NCI-H748 (cell line): ENCODE results near the gene ZNF669.

Experiments
- DNase-seq: peaks from one replicate; lab custom pipeline; 2025; ENCODE audit not compliant: unreplicated experiment; lab: John Stamatoyannopoulos, UW

Gene ZNF669

DNA sequence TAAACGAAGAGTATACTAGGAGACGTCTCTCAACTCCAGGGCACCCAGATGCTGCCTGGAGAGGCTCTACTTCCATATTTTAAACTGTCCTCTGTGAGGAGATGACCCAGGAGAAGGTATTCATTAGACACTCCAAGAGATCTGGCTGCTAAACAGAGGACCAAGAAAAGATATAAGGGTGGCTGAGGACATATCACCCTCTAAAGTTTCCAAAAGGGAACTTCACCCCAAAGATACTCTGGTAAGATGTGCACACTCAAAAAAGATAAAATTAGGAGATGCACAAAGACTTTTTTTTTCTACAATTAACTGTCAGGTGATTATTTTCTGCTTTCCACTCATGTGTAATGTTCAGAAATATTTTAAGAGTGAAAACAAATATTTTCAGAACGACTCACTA, 26.9 kb downstream of the ZNF669 start:
- DNase-seq: no peak

DNA sequence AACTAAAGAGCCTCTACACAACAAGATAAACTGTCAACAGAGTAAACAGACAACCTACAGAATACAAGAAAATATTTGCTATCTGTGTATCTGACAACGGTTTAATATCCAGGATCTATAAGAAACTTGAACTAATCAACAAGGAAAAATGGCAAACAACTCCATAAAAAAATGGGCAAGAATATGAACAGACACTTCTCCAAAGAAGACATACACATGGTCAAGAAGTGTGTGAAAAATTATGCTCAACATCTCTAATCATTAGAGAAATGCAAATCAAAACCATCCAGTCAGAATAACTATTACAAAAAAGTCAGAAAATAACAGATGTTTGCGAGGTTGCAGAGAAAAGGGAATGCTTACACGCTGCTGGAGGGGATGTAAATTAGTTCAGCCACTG, 33.5 kb downstream of the ZNF669 start:
- no peak for DNase-seq

DNA sequence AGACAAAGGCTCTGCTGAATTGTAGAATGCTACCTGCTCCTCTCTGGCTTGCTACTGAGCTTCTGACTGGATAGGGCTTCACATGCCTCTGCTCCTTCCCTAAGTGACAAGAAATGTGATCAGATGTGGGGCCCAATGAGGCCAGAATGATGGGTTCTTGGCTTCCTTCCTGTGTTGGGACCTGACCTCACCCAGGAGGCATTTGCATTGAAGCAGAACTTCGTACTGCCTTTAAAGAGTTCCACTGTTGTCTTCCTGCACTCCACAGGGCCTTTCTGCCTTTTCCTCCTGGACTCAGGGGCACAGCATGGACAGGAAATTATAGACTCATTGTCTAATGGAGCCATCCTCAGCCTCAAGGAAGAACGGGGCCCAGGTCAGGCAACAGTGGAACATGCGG, 39.9 kb downstream of the ZNF669 start:
- DNase-seq: no peak

DNA sequence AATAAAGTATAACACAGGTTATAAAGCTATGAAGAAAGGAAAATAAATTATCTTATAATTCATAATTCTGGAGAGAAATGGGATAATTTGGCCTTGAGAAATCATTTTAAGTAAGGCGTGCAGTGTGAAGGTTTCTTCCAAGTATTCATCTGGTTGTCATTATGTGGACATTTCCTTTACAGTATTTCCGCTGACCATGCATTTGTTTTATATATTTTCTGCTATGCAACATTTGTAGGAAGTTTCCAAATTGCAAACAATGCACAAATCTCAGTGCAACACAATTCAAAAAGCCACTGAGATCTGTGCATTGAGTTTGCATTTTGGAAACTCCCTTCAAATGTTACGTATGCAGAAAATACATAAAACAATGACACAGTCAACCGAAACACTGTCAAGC, 43.4 kb downstream of the ZNF669 start:
- DNase-seq: no peak

DNA sequence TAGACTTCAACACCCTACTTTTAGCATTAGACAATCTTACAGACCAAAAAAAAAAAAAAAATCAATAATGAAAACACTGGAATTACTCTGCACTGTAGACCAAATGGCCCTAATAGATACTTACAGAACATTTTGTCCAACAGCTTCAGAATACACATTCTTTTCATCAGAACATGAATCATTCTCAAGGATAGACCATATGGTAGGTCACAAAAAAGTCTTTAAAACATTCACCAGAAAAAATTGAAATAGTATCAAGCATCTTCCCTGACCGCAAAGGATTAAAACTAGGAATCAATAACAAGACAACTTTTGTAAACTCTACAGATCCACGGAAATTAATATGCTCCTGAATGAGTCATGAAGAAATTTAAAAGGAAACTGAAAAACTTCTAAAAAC, 48.1 kb downstream of the ZNF669 start:
- no peak for DNase-seq

DNA sequence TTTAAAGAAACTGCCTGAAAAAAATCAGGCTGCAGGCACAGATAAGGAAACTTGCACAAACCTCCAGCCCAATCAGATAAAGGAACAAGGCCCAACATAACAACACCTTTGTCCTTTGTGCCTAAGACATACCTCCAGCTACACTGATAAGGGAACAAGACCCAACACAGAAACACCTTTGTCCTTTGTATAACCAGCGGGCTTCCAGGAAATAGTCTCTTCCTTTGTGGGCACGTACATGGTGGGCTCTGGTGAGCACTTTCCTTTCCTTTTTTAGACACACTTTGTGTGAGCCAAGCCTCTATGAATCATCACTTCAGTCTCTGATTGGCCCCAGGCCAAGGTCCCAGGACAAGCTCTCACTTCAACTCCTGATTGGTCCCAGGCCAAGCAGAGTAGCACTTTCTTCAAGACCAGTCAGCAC, 49.2 kb downstream of the ZNF669 start:
- DNase-seq: no peak
